GM18873 (cell line): Measurements from ENCODE around the gene MTMR3.
A peak's percentile ranks its signal among the peaks of the same experiment; 100 is the strongest.

ENCODE experiments used
- ATAC-seq: cut with Tn5 transposase; IDR thresholded peaks from one replicate; pipeline ENCODE4 v1.9.1; 2021; ENCODE audit warnings: mild to moderate bottlenecking, moderate library complexity, moderate number of reproducible peaks; ENCODE audit not compliant: unreplicated experiment, low FRiP score

MTMR3 gene

DNA sequence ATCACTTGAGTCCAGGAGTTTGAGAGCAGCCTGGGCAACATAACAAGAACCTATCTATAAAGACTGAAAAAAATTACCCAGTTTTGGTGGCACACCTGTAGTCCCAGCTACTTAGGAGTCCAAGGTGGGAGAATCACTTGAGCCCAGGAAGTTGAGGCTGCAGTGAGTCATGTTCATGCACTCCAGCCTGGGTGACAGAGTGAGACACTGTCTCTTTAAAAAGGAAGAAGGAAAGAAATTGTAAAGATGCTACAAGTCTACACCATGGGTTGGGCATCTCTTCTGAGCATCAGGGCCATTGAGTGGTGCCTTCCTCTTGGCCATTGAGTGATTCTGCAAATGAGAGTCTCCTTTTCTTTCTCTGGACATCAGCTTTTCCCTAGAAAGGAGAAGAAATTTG is 15.7 kb upstream of the MTMR3 start:
- no peak for ATAC-seq

DNA sequence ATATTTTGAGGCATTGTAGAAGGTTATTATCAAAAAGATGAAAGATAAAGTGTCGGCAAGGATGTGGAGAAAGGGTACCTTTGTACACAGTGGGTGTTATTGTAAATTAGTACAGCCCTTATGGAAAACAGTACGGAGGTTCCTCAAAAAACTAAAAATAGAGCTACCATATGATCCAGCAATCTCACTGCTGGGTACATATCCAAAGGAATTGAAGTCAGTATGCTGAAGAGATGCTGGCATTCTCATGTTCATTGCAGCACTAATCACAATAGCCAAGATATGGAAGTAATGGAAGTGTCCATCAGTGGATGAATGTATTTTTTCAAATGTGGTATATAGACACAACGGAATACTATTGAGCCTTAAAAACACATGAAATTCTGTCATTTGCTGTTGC is 15.1 kb upstream of the MTMR3 start:
- no peak for ATAC-seq

DNA sequence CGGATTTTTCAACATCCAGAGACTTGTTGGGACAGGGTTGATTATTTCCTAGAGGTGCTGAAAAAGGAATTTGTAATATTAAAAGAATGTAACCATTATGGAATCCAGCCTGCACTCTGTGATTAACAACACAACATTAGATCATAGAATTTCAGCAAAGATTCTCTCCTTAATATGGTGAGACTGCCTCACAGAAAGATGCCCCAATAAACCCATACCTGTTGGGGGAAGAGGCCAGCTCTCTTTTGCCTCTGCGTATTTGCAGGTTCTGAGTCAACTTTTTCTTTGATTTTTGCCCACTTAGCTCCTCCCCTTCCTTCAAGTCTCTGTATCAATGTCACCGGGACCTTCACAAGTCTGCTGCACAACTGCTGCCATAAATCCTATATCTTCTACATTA is 12.4 kb upstream of the MTMR3 start:
- no peak for ATAC-seq

DNA sequence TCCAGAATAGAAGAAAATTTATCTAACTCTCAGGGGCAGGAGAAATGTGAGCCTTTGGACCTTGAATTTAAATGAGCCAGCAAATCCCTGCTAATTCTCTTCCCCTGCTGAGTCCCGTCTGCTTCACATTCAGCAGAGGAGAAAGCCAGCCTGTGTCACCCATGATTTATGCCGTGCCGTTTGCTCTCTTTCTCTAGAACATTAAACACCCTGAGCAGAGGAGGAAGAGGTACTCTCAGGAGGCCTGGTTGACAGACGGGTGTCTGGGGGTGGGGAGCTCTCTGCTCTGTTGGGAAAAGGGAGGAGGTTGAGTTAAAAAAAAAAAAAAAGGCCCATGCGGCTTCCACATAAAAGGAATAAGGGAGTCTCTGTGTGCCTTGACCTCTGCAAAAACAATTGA is 11.3 kb upstream of the MTMR3 start:
- ATAC-seq, result no peak

DNA sequence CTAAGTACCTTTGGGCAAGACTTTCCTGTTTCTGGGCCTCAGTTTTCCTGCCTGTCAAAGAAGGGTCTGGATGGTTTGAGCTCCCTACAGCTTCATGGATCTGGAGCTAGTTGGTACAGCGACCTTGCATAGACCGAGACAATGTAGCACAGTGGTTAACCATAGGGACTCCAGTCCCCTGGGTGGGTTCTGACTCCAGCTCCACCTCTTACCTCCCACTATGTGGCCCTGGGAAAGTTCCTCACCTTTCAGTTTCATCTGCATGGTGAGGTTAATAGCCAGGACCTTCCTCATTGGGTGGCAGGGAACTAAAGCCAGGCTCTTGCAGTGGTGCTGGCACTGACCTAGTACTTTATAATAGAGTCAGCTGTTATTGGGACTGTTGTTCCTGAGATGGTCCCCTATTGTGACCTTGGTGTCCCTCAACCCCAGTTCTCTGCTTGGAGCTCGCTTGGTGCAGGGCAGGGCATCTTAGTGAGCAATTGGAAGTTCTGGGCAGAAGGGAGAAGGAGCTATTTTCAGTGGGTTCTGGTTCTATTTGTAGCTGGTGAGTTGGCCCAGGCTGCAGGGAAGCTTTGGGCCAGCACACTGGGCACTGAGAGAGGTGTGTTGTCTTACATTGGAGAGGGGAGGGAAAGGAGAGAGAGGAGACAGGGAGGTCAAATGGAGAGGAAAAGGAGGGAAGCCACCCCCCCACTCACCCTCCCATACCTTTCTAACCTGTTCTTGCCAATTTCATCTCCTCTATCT is 10.7 kb upstream of the MTMR3 start:
- ATAC-seq, result no peak

DNA sequence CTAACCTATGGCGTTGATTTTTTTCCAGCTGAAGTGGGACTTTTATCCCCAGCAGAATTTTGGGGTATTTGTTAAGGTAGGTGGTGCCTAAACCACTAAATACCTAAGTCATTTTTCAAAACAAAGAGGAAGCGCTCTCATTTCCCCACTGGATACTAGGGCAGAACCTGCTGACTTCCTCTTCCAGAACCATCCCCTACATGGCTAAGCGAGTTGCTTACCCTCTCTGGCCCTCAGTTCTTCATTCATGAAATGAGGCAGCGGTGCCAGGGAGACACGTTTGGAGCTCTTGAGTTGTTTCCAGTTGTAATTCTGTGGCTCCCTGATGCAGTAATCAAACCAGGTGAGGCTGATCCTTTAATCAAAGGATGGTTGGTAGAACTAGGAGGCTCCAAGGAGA is 10.0 kb upstream of the MTMR3 start:
- ATAC-seq, result no peak

DNA sequence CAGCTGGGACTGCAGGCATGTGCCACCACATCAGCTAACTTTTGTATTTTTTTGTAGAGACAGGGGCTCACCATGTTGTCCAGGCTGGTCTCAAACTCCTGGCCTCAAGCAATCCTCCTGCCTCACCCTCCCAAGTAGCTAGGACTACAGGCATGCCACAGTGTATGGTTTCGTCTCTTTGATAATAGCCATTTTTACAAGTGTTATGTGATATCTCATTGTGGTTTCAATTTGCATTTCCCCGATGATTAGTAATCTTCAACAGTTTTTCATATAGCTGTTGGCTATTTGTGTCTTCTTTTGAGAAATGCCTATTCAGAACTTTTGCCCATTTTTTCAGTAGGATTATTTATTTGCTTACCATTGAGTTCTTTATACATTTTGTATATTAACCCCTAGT is 9.0 kb upstream of the MTMR3 start:
- ATAC-seq, result no peak

DNA sequence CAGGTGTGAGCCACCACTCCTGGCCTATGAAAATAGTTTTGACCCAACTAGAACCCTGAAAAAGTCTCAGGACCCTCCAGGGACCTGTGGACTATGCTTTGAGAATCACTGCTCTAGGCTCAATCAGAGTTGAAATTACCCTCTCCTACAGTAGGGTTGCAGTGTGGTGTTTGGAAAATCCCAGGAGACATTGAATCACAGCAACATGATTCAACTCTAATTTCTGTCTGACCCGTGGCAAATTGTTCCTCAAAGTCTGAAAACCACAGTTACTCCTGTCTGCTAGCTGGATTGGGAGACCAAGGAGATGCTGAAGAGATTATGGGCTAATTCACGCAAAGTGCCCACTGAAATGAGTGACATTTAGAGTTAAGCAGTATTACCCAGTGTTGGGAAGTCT is 5.4 kb upstream of the MTMR3 start:
- no peak for ATAC-seq

DNA sequence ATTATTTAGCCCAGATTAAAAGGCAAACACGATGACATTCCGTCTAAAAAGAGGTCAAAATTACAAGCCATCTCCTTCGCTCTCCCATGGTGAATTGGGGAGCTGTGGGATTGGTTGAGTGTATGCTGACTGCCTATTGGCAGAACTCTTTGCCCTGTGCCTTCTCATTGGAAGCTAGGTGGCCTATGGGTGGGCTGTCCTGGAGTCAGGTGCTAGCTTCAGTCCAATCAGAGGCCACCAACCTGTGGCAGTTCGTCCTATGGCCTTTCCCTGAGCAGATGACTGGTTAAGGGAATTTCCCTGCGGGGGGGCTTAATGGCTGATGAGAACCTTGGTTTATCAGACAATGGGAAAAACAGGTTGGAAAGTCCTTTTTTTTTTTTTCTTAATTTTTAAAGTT is 3.2 kb upstream of the MTMR3 start:
- ATAC-seq, result no peak

DNA sequence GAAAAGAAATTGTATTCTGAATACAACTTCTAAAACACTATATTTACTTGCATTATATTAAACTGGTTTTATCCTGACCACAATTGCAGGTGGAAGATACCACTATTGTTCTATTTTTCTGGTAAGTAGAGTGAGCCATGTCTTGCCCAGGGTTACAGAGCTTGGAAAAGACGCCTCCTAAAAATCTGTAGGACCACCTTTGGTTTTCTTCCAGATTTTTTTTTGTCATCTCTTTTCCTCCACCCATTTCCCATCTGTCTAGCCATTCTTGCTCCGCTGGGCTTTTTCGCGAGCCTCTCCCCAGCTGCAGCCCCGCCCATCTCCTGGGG is 294 bp upstream of the MTMR3 start:
- peak; percentile 61 for ATAC-seq

DNA sequence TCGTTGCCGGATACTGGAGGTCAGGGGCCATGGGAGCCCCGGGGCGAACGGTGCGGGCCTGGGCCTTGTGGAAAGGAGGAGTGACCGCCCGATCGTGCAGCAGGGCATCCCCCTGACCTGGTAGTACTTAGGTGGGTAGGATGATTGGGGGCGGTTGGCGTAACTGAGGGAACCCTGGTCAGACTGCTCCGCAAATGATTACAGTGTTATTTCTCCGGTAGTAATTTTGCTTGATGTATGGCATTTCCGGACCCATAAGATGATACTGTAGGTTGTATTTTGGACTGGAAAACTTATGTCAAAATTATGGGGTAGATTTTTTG is 762 bp downstream of the MTMR3 start:
- no peak for ATAC-seq

DNA sequence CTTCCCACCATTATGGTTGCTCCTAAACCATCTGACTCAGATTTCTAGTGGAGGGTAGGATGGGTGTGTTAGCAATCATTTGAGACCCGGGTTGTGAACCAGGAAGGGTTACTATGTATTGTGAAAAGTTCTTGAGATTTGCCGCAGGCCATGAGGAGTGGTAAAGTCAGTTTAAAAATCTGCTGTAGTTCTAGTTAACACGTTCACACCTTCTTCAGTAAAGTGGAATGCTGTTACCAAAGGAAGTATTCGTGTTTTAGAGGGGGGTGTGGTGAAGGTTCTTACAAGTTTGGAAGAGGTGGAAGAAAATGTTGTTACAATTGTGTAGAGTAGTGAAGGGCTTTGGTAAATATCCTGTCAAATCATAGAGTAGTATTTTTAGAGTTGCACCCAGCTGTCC is 2.6 kb downstream of the MTMR3 start:
- ATAC-seq, result no peak

DNA sequence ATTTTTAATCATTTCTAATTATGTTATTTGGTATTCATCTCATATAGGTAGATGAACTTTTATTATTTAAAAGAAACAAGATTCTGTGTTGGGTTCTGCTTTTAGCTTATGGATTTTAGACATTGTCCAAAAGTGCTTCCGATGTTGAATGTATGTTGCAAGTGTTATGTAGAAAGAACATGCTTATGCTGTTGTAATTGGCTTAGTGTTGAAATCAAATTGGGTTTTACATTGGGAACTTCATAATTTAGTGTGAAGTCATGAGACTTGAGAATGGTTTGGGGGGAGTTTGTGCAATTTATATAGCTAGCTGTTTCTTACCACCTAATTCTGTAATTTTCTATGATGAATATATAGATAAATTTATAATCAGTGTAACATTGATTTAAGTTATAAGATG is 3.6 kb downstream of the MTMR3 start:
- no peak for ATAC-seq

DNA sequence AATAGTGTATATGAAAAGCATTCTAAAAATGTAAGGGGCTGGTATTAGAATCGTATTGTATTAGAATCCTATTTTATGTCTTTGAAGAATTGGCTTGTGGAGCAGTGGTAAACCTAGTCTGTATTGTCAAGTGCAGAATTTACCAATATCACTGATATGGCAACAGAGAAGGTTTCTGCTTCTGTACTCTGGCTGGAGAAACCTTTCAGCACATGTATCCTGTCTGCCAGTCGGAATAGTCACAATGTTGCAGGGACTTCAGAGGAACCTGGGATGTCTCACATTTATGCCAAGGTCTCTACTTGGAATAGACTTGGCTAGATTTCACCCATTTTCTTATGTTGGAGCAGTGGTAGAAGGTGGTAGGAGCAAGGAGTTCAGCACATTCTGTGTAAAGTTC is 4.4 kb downstream of the MTMR3 start:
- no peak for ATAC-seq

DNA sequence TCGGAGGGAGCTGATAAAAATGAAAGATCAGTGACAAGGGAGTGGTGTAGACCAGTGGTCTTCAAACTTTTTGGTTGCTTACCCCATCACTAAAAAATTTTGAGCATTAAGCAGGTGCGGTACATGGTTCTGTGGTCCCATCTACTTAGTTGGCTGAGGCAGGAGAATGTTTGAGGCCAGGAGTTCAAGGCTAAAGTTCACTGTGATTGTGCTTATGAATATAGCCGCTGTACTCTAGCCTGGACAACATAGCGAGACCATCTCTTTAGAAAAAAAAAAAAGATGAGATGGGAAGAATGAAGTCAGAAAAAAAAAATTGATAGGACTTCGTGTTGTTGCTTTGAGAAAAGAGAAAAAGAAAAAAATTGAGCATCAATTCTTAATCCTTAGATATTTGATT is 7.8 kb downstream of the MTMR3 start:
- ATAC-seq, result no peak

DNA sequence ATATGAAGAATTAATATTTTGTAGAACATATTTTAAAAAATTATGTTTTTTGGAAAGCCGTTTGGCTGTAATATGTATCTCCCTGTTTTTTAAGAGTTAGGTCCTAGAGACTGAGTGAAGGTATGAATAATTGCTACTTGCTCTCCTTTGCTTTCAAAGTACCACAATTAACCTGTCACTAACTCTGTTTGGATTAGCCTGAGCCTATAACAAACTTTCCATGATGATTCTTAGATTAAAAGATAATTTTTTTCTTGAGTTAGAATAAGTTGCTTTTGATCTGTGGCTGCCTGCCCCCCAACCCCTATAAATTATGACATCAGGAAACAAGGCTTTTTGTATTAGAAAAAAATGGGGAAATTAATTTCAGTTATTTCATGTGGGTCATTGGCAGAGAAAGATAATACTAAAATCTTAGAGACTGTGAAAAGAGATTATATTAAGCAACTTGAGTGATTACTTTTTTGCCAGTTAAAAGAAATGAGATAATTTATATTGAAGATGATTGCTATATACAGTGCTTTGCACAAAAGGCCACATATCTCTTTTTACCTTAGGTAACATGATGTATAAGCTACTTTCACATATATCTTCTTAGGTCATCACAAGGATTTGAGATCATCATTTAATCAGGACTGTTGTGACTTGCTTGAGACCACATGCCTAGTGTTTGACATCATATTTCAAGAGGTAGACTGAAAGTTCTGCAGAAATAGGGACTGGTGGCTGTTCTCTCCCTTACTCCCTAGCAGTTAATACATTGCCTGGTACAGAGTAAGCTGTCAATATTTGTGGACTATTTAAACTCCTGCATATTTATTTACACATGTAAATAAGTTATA is 9.6 kb downstream of the MTMR3 start:
- no peak for ATAC-seq

DNA sequence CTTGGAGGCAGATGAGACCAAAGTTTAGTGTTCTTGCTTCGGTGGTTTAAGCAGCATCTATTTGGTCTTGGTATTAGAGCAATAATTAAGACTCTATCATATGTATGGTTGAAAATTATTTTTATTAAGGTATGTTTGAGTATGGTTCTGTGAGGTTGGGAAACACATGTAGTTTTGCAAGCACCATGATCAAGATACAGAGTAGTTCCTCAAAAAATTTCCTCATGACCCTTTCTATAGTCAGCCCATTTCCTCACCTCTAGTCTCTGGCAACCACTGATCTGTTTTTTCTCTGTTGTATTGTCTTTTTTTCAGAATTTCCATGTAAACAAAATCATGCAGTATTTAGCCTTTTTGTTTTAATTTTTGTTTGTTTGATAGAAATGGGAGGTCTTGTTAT is 18.4 kb downstream of the MTMR3 start:
- ATAC-seq, result no peak

DNA sequence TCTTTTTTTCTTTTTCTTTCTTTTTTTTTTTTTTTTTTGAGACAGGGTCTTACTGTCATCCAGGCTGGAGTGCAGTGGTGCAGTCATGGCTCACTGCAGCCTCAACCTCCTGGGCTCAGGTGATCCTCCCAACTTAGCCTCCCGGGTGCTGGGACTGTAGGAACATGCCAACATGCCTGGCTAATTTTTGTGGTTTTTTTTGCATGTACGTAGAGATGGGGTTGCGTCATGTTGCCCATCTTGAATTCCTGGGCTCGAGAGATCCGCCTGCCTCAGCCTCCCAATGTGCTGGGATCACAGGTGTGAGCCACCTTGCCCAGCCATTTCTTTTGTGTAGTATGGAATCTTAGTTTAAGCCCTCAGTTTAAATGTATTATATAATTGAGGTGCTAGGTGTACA is 20.4 kb downstream of the MTMR3 start:
- ATAC-seq, result no peak

DNA sequence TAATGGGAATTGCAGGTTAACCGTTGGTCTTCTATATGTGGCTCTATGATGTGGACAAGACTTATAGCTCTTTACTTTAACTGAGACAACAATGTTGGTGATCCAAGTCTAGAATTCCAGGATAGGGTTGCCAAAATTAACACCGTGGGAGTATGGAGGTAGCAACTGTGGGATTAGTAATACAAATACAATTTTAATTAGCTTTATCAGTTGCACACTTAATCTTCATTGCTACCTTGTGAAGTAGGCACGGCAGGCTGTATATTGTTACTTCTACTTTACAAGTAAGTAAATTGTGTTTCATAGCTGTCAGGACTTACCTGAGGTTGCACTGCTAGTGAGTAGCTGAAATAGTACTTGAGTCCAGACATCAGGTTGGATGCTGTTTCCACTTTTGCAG is 21.0 kb downstream of the MTMR3 start:
- no peak for ATAC-seq

DNA sequence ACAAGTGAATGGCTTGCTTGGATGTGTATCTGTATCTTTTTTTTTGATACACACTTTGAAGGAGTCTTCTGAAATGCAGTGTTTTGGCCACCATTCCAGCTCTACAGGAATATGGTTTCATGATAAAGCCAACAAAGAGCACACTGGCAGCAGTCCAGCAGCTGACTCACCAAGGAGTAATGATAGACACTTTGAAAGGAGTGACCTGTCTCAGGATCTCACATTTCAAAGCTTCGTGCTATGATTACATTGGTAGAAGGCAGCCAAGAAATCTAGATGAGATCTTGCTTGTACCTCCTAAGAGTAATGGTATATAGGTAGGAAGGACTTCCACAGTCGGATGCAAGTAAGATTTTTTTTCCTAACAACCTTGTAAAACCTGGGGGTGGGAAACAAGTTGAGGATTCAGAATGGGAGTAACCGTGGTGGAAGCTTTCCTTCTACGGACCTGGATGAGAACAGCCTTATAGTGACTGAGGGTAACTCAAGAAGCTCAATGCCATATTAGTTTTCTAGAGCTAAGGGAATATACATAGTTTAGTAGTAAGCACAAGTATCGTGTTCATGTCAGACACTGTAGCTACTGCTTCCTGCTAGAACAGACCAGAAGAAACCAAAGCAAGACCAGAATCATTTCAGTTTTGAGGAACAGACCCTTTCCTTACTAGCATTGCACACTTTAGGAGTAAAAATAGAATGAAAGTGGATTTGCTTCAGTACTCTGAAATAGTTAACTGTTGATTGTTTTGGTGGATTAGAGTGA is 25.0 kb downstream of the MTMR3 start:
- ATAC-seq, result no peak

DNA sequence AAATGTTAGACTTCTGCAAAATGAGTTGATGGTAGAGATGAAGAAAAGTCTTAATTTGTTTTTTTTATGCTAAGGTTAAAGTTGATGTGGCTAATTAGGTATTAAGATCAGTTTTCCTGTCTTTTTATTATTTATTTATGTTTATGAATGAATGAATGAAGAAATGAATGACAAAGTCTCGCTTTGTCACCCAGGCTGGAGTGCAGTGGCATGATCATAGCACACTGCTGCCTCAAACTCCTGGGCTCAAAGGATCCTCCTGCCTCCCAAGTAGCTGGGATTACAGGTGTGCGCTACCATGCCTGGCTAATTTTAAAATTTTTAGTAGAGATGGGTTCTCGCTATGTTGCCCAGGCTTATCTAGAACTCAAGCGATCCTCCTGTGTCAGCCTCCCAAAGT is 29.2 kb downstream of the MTMR3 start:
- ATAC-seq, result no peak
